Fibroblast of the aortic adventitia (primary cell): Measurements from ENCODE around the gene GARNL3. TPM values are rescaled to one million over a fixed set of nuclear protein-coding genes. Genes with fewer than 3 reads are reported as not detected.

ENCODE experiments used
- DNase-seq: peaks from one replicate; pipeline ENCODE4 v3.0.0-alpha.2; 2010; ENCODE audit warnings: low read depth
- H3K4me3 ChIP-seq: 2 replicates; pipeline ENCODE4 v1.5.1; 2011; ENCODE audit warnings: low read depth, mild to moderate bottlenecking, control low read depth, low read length, moderate library complexity
- total RNA-seq: library from RNA; depleted of rRNA; stranded (reverse); fragments of >200 nt; gene quantifications from 2 replicates; pipeline ENCODE4 v1.2.3, GENCODE V29; 2012; ENCODE audit warnings: low replicate concordance
- TF ChIP-seq, protein P1 (sequence below): IDR thresholded peaks from 2 replicates; pipeline ENCODE4 v1.5.1; 2011; ENCODE audit warnings: mild to moderate bottlenecking, low read length, control low read depth, inconsistent platforms; ENCODE audit not compliant: insufficient read depth

GARNL3 gene
- total RNA-seq, 1 donor: 2.5 TPM

DNA sequence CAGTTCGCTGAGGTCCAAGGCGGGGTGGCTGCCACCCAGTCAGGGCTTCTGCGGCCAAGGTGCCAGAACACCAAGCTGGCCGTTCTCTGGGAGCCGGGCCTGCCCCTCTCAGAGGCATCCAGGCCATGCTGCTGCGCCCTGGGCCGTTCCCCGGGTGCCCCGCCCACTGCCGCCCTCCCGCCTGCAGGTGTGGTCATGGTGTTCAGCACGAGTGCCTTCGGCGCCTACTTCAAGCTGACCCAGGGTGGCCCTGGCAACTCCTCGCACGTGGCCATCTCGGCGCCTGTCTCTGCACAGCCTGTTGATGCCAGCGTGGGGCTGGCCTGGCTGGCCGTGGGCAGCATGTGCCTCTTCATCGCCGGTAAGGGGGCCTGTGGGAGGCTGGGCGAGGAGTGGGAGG lies 140.1 kb downstream of the GARNL3 start:
- H3K4me3 ChIP-seq: no peak overlapping the region
- TF ChIP-seq, protein P1, sequence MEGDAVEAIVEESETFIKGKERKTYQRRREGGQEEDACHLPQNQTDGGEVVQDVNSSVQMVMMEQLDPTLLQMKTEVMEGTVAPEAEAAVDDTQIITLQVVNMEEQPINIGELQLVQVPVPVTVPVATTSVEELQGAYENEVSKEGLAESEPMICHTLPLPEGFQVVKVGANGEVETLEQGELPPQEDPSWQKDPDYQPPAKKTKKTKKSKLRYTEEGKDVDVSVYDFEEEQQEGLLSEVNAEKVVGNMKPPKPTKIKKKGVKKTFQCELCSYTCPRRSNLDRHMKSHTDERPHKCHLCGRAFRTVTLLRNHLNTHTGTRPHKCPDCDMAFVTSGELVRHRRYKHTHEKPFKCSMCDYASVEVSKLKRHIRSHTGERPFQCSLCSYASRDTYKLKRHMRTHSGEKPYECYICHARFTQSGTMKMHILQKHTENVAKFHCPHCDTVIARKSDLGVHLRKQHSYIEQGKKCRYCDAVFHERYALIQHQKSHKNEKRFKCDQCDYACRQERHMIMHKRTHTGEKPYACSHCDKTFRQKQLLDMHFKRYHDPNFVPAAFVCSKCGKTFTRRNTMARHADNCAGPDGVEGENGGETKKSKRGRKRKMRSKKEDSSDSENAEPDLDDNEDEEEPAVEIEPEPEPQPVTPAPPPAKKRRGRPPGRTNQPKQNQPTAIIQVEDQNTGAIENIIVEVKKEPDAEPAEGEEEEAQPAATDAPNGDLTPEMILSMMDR: no peak
- no peak for DNase-seq

DNA sequence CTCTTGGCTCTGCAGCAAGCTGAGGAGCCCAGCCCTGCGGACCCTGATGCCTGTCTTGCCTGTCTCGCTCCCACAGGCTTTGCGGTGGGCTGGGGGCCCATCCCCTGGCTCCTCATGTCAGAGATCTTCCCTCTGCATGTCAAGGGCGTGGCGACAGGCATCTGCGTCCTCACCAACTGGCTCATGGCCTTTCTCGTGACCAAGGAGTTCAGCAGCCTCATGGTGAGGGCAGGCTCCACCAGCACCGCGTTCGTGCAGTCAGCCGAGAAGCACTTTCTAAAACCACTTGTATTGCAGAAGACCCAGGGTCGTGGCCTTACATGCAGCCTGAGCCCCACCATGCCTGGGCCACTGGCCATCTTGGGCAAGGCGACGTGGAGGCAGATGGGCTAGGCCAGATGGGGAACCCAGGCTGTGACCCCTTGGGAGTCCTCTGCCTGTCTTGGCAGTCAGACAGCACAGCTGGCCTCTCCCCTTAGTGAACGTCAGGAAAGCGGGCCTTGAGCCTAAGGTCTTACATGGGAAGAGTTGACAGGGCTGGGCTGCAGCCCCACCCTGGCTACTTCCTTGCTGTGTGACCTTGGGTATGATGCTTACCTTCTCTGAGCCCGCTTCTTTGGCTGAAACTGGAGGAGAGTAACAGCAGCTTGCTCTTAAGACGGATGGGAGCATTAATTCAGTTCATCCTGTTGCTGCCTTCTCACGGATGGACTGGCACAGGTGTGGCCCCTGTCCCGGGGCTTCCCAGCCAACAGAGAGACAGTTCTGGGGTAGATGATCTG lies 141.0 kb downstream of the GARNL3 start:
- no peak for DNase-seq
- H3K4me3 ChIP-seq: no peak overlapping the region
- TF ChIP-seq, protein P1: no peak

DNA sequence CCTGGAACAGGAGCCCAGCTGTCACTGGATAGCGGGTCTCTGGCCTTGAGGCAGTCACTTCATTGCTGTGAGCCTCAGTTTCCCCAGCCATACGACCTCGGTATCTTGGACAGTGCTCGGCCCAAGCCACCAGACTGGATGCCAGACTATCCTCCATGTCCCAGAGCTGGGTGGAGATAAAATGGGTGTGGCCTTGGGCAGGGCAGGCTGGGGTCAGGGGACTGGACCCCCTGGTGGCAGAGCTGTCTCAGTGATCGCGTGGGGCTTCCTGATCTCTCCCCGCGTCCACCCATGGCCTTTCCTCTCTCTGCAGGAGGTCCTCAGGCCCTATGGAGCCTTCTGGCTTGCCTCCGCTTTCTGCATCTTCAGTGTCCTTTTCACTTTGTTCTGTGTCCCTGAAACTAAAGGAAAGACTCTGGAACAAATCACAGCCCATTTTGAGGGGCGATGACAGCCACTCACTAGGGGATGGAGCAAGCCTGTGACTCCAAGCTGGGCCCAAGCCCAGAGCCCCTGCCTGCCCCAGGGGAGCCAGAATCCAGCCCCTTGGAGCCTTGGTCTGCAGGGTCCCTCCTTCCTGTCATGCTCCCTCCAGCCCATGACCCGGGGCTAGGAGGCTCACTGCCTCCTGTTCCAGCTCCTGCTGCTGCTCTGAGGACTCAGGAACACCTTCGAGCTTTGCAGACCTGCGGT lies 142.4 kb downstream of the GARNL3 start:
- DNase-seq: no peak
- TF ChIP-seq, protein P1: no peak
- no peak overlapping the region for H3K4me3 ChIP-seq

DNA sequence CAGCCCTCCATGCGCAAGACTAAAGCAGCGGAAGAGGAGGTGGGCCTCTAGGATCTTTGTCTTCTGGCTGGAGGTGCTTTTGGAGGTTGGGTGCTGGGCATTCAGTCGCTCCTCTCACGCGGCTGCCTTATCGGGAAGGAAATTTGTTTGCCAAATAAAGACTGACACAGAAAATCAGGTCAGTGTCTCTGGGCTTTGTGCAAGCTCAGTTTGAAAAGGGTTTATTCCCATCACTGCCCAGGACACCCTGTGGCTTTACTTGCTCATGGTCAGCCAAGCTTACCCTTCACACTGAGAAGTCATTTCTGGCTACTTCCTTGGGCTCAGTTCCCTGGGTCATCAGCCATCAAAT lies 142.9 kb downstream of the GARNL3 start:
- TF ChIP-seq, protein P1: no peak
- DNase-seq: no peak
- no peak overlapping the region for H3K4me3 ChIP-seq

DNA sequence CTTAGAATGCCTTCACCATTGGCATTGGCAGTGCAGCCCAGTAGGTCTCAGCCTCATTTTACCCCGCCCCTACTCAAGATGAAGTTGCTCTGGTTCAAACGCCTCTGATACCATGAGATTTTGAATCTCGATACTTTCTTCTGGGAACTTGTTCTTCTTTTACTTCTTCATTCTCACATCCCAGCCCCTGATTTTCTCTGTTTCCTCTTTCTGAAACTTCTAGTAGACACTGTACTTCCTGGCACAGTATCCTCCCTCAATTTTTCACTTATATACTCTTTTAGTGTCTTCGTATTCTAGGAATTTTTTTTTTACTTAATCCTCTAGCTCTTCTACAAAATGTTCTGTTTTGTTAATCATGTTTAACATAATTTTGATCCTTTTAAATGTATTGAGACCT lies 146.5 kb downstream of the GARNL3 start:
- DNase-seq: no peak
- no peak overlapping the region for H3K4me3 ChIP-seq
- TF ChIP-seq, protein P1: no peak

DNA sequence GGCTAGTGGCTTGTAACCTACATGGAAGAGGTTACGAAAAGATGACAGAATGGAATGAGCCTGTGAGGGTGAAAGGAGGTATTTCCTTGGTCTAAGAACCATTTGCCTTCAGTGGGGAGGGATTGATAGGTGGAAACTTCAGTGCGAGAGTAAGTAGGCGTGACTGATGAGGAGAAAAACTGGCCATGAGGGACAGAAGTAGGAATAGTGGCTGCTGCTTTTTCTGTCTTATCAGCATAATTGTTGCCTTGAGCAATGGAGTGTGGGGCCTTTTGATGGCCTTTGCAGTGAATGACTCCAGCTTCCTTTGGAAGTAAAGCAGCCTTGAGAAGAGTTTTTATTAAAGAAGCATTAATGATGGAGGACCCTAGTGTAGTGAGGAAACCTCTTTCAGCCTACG lies 150.6 kb downstream of the GARNL3 start:
- H3K4me3 ChIP-seq: no peak overlapping the region
- TF ChIP-seq, protein P1: no peak
- no peak for DNase-seq

DNA sequence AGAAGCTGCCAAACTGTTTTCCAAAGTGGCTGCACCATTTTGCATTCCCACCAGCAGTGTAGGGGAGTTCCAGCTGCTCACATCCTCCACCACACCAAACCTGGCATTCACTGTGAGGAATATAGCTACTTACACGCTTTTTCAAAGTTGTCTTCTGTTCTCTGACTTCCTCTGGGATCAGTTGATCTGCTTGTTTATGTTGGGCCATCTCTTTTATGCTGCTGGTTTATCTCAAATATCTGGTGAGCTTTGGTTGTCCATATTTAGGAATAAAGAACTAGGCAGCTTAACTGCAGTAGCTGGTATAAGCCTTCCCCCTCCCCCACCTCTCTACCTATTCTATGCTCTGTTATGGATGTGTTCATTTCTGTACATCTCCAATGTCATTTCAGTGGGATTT lies 151.1 kb downstream of the GARNL3 start:
- TF ChIP-seq, protein P1: no peak
- H3K4me3 ChIP-seq: no peak overlapping the region
- no peak for DNase-seq
